ENCODE results near the gene MTM1. TPM values are rescaled to one million over a fixed set of nuclear protein-coding genes. Genes with fewer than 3 reads are reported as not detected.

Gene MTM1
- polyA plus RNA-seq, 2 donors = 2.6 to 5.0 TPM

- Histone ChIP-seq H3K4me3 (ENCODE audit: low read depth in 1 of 2, low read length in 2 of 2) (no peak overlapping the region), H3K4me1 (ENCODE audit: control insufficient read depth in 2 of 2, insufficient read depth in 2 of 2, low read length in 1 of 2) (no peaks in the 10 kb centered on the region), H3K36me3 (ENCODE audit: control insufficient read depth in 2 of 2, insufficient read depth in 2 of 2, low read length in 1 of 2) (peaks cover 0 to 4% of the 10 kb centered on the region in 2 donors), H3K27ac (ENCODE audit: low read depth in 2 of 2, low read length in 1 of 2) (no peak overlapping the region), H3K27me3 (ENCODE audit: control insufficient read depth in 1 of 2, insufficient read depth in 2 of 2, low read length in 2 of 2) (no peaks in the 10 kb centered on the region), H3K9me3 (ENCODE audit: control insufficient read depth in 2 of 2, insufficient read depth in 1 of 2, low read depth in 1 of 2, low read length in 1 of 2) (no peaks in the 10 kb centered on the region)
- WGBS, 2 donors = 75 to 87% methylated on average over 4 of the region's 4 CpGs
Observed at GRCh38 chrX:150615356-150615755, 46.9 kb downstream of the MTM1 start.

- H3K9me3 ChIP-seq (ENCODE audit: control insufficient read depth in 2 of 2, insufficient read depth in 1 of 2, low read depth in 1 of 2, low read length in 1 of 2) = no peaks in the 10 kb centered on the region
- H3K27ac ChIP-seq (ENCODE audit: low read depth in 2 of 2, low read length in 1 of 2) = no peak overlapping the region
- no peaks in the 10 kb centered on the region for H3K27me3 ChIP-seq (ENCODE audit: control insufficient read depth in 1 of 2, insufficient read depth in 2 of 2, low read length in 2 of 2)
- H3K4me3 ChIP-seq (ENCODE audit: low read depth in 1 of 2, low read length in 2 of 2) = no peak overlapping the region
- H3K36me3 ChIP-seq (ENCODE audit: control insufficient read depth in 2 of 2, insufficient read depth in 2 of 2, low read length in 1 of 2) = peaks cover 0 to 4% of the 10 kb centered on the region in 2 donors
- 76 to 92% methylated on average over 7 of the region's 7 CpGs for WGBS, 2 donors
- H3K4me1 ChIP-seq (ENCODE audit: control insufficient read depth in 2 of 2, insufficient read depth in 2 of 2, low read length in 1 of 2) = no peaks in the 10 kb centered on the region
Observed at GRCh38 chrX:150616179-150616862, 47.9 kb downstream of the MTM1 start.

- 72 to 89% methylated on average over 2 of the region's 2 CpGs for WGBS, 2 donors
- Histone ChIP-seq H3K27ac (ENCODE audit: low read depth in 2 of 2, low read length in 1 of 2) (no peak overlapping the region), H3K36me3 (ENCODE audit: control insufficient read depth in 2 of 2, insufficient read depth in 2 of 2, low read length in 1 of 2) (peaks cover 0 to 4% of the 10 kb centered on the region in 2 donors), H3K4me1 (ENCODE audit: control insufficient read depth in 2 of 2, insufficient read depth in 2 of 2, low read length in 1 of 2) (no peaks in the 10 kb centered on the region), H3K9me3 (ENCODE audit: control insufficient read depth in 2 of 2, insufficient read depth in 1 of 2, low read depth in 1 of 2, low read length in 1 of 2) (no peaks in the 10 kb centered on the region), H3K4me3 (ENCODE audit: low read depth in 1 of 2, low read length in 2 of 2) (no peak overlapping the region), H3K27me3 (ENCODE audit: control insufficient read depth in 1 of 2, insufficient read depth in 2 of 2, low read length in 2 of 2) (no peaks in the 10 kb centered on the region)
Observed at GRCh38 chrX:150616863-150617198, 48.4 kb downstream of the MTM1 start.

- WGBS, 2 donors = 75 to 92% methylated on average over 2 of the region's 2 CpGs
Observed at GRCh38 chrX:150621652-150622051, 53.2 kb downstream of the MTM1 start.

GRCh38 chrX:150623583-150623982, 55.2 kb downstream of the MTM1 start:
- Histone ChIP-seq H3K27me3 (ENCODE audit: control insufficient read depth in 1 of 2, insufficient read depth in 2 of 2, low read length in 2 of 2) (no peaks in the 10 kb centered on the region), H3K27ac (ENCODE audit: low read depth in 2 of 2, low read length in 1 of 2) (no peak overlapping the region), H3K4me3 (ENCODE audit: low read depth in 1 of 2, low read length in 2 of 2) (no peak overlapping the region), H3K36me3 (ENCODE audit: control insufficient read depth in 2 of 2, insufficient read depth in 2 of 2, low read length in 1 of 2) (peaks cover 2% of the 10 kb centered on the region in 2 donors), H3K4me1 (ENCODE audit: control insufficient read depth in 2 of 2, insufficient read depth in 2 of 2, low read length in 1 of 2) (no peaks in the 10 kb centered on the region), H3K9me3 (ENCODE audit: control insufficient read depth in 2 of 2, insufficient read depth in 1 of 2, low read depth in 1 of 2, low read length in 1 of 2) (no peaks in the 10 kb centered on the region)

More at GRCh38 chrX:150621652-150622051, 53.2 kb downstream of the MTM1 start:
- Histone ChIP-seq H3K4me3 (ENCODE audit: low read depth in 1 of 2, low read length in 2 of 2) (no peak overlapping the region), H3K9me3 (ENCODE audit: control insufficient read depth in 2 of 2, insufficient read depth in 1 of 2, low read depth in 1 of 2, low read length in 1 of 2) (no peaks in the 10 kb centered on the region), H3K27ac (ENCODE audit: low read depth in 2 of 2, low read length in 1 of 2) (no peak overlapping the region), H3K4me1 (ENCODE audit: control insufficient read depth in 2 of 2, insufficient read depth in 2 of 2, low read length in 1 of 2) (no peaks in the 10 kb centered on the region), H3K36me3 (ENCODE audit: control insufficient read depth in 2 of 2, insufficient read depth in 2 of 2, low read length in 1 of 2) (peaks cover 2 to 5% of the 10 kb centered on the region in 2 donors), H3K27me3 (ENCODE audit: control insufficient read depth in 1 of 2, insufficient read depth in 2 of 2, low read length in 2 of 2) (no peaks in the 10 kb centered on the region)

- no peak overlapping the region for H3K27ac ChIP-seq (ENCODE audit: low read depth in 2 of 2, low read length in 1 of 2)
- H3K4me1 ChIP-seq (ENCODE audit: control insufficient read depth in 2 of 2, insufficient read depth in 2 of 2, low read length in 1 of 2) = no peaks in the 10 kb centered on the region
- H3K27me3 ChIP-seq (ENCODE audit: control insufficient read depth in 1 of 2, insufficient read depth in 2 of 2, low read length in 2 of 2) = no peaks in the 10 kb centered on the region
- peaks cover 2% of the 10 kb centered on the region in 2 donors for H3K36me3 ChIP-seq (ENCODE audit: control insufficient read depth in 2 of 2, insufficient read depth in 2 of 2, low read length in 1 of 2)
- no peak overlapping the region for H3K4me3 ChIP-seq (ENCODE audit: low read depth in 1 of 2, low read length in 2 of 2)
- H3K9me3 ChIP-seq (ENCODE audit: control insufficient read depth in 2 of 2, insufficient read depth in 1 of 2, low read depth in 1 of 2, low read length in 1 of 2) = no peaks in the 10 kb centered on the region
- 84 to 93% methylated on average over 6 of the region's 6 CpGs for WGBS, 2 donors
Observed at GRCh38 chrX:150625097-150625496, 56.7 kb downstream of the MTM1 start.

- no peaks in the 10 kb centered on the region for H3K27me3 ChIP-seq (ENCODE audit: control insufficient read depth in 1 of 2, insufficient read depth in 2 of 2, low read length in 2 of 2)
- 91 to 93% methylated on average over 3 of the region's 3 CpGs for WGBS, 2 donors
- H3K4me1 ChIP-seq (ENCODE audit: control insufficient read depth in 2 of 2, insufficient read depth in 2 of 2, low read length in 1 of 2) = no peaks in the 10 kb centered on the region
- no peak overlapping the region for H3K4me3 ChIP-seq (ENCODE audit: low read depth in 1 of 2, low read length in 2 of 2)
- no peak overlapping the region for H3K27ac ChIP-seq (ENCODE audit: low read depth in 2 of 2, low read length in 1 of 2)
- no peaks in the 10 kb centered on the region for H3K9me3 ChIP-seq (ENCODE audit: control insufficient read depth in 2 of 2, insufficient read depth in 1 of 2, low read depth in 1 of 2, low read length in 1 of 2)
- H3K36me3 ChIP-seq (ENCODE audit: control insufficient read depth in 2 of 2, insufficient read depth in 2 of 2, low read length in 1 of 2) = peaks cover 2 to 5% of the 10 kb centered on the region in 2 donors
Observed at GRCh38 chrX:150625875-150626274, 57.5 kb downstream of the MTM1 start.

- H3K36me3 ChIP-seq (ENCODE audit: control insufficient read depth in 2 of 2, insufficient read depth in 2 of 2, low read length in 1 of 2) = peaks cover 2 to 9% of the 10 kb centered on the region in 2 donors
Observed at GRCh38 chrX:150627957-150628356, 59.5 kb downstream of the MTM1 start.

GRCh38 chrX:150635952-150636351, 67.5 kb downstream of the MTM1 start:
- H3K27me3 ChIP-seq (ENCODE audit: control insufficient read depth in 1 of 2, insufficient read depth in 2 of 2, low read length in 2 of 2) = no peaks in the 10 kb centered on the region
- H3K4me3 ChIP-seq (ENCODE audit: low read depth in 1 of 2, low read length in 2 of 2) = no peak overlapping the region
- H3K36me3 ChIP-seq (ENCODE audit: control insufficient read depth in 2 of 2, insufficient read depth in 2 of 2, low read length in 1 of 2) = peaks cover 0 to 3% of the 10 kb centered on the region in 2 donors
- no peak overlapping the region for H3K27ac ChIP-seq (ENCODE audit: low read depth in 2 of 2, low read length in 1 of 2)
- H3K4me1 ChIP-seq (ENCODE audit: control insufficient read depth in 2 of 2, insufficient read depth in 2 of 2, low read length in 1 of 2) = no peaks in the 10 kb centered on the region
- WGBS, 2 donors = 60 to 66% methylated on average over 3 of the region's 3 CpGs
- no peaks in the 10 kb centered on the region for H3K9me3 ChIP-seq (ENCODE audit: control insufficient read depth in 2 of 2, insufficient read depth in 1 of 2, low read depth in 1 of 2, low read length in 1 of 2)

More at GRCh38 chrX:150627957-150628356, 59.5 kb downstream of the MTM1 start:
- no peaks in the 10 kb centered on the region for H3K27me3 ChIP-seq (ENCODE audit: control insufficient read depth in 1 of 2, insufficient read depth in 2 of 2, low read length in 2 of 2)
- no peak overlapping the region for H3K4me3 ChIP-seq (ENCODE audit: low read depth in 1 of 2, low read length in 2 of 2)
- no peak overlapping the region for H3K27ac ChIP-seq (ENCODE audit: low read depth in 2 of 2, low read length in 1 of 2)
- no peaks in the 10 kb centered on the region for H3K4me1 ChIP-seq (ENCODE audit: control insufficient read depth in 2 of 2, insufficient read depth in 2 of 2, low read length in 1 of 2)
- H3K9me3 ChIP-seq (ENCODE audit: control insufficient read depth in 2 of 2, insufficient read depth in 1 of 2, low read depth in 1 of 2, low read length in 1 of 2) = no peaks in the 10 kb centered on the region

GRCh38 chrX:150642423-150642822, 74.0 kb downstream of the MTM1 start:
- Histone ChIP-seq H3K9me3 (ENCODE audit: control insufficient read depth in 2 of 2, insufficient read depth in 1 of 2, low read depth in 1 of 2, low read length in 1 of 2) (no peaks in the 10 kb centered on the region), H3K36me3 (ENCODE audit: control insufficient read depth in 2 of 2, insufficient read depth in 2 of 2, low read length in 1 of 2) (no peaks in the 10 kb centered on the region), H3K27ac (ENCODE audit: low read depth in 2 of 2, low read length in 1 of 2) (no peak overlapping the region), H3K4me1 (ENCODE audit: control insufficient read depth in 2 of 2, insufficient read depth in 2 of 2, low read length in 1 of 2) (no peaks in the 10 kb centered on the region), H3K4me3 (ENCODE audit: low read depth in 1 of 2, low read length in 2 of 2) (no peak overlapping the region), H3K27me3 (ENCODE audit: control insufficient read depth in 1 of 2, insufficient read depth in 2 of 2, low read length in 2 of 2) (no peaks in the 10 kb centered on the region)
- WGBS, 2 donors = 66 to 76% methylated on average over 3 of the region's 3 CpGs
